Mesendoderm (in vitro differentiated cells): ENCODE measurements around the gene PSG2.
"Not testable (repeated sequence)": the region's sequence is repeated elsewhere in the genome, so short reads cannot be mapped to it uniquely, and the experiment has no call there.

Source experiments
- DNase-seq: peaks from one replicate; pipeline ENCODE4 v3.0.0; 2013
- H2AK5ac ChIP-seq: 2 replicates; pipeline ENCODE4 v1.6.1; 2013; ENCODE audit warnings: low read length, inconsistent platforms
- H2BK120ac ChIP-seq: 2 replicates; pipeline ENCODE4 v1.6.1; 2013; ENCODE audit warnings: low read depth, mild to moderate bottlenecking, low read length, moderate library complexity, mixed read lengths
- H2BK15ac ChIP-seq: replicated peaks from 2 replicates; pipeline ENCODE4 v1.6.1; 2013; ENCODE audit warnings: low read depth, mild to moderate bottlenecking, moderate library complexity
- H2BK5ac ChIP-seq: 2 replicates; pipeline ENCODE4 v1.6.1; 2013; ENCODE audit warnings: low read length, inconsistent platforms
- H3K18ac ChIP-seq: 2 replicates; pipeline ENCODE4 v1.6.1; 2013; ENCODE audit warnings: mild to moderate bottlenecking, low read length, mixed read lengths
- H3K23ac ChIP-seq: one replicate; pipeline ENCODE4 v1.6.1; 2013; ENCODE audit warnings: low read length
- H3K27ac ChIP-seq: 2 replicates; pipeline ENCODE4 v1.5.1; 2013; ENCODE audit warnings: low read depth, mild to moderate bottlenecking, inconsistent platforms, low read length, moderate library complexity
- H3K27me3 ChIP-seq: 2 replicates; pipeline ENCODE4 v1.6.1; 2013; ENCODE audit warnings: low read length, control low read depth, mild to moderate bottlenecking, inconsistent platforms; ENCODE audit not compliant: insufficient read depth, poor library complexity
- H3K36me3 ChIP-seq: 2 replicates; pipeline ENCODE4 v1.6.1; 2013; ENCODE audit warnings: low read length, inconsistent platforms; ENCODE audit not compliant: control insufficient read depth, insufficient read depth
- H3K4ac ChIP-seq: one replicate; pipeline ENCODE4 v1.6.1; 2013; ENCODE audit warnings: low read depth, mild to moderate bottlenecking, low read length, moderate library complexity
- H3K4me1 ChIP-seq: 2 replicates; pipeline ENCODE4 v1.6.1; 2013; ENCODE audit warnings: low read depth, low read length, inconsistent platforms; ENCODE audit not compliant: control insufficient read depth
- H3K4me2 ChIP-seq: 2 replicates; pipeline ENCODE4 v1.6.1; 2013; ENCODE audit warnings: low read length
- H3K4me3 ChIP-seq: 2 replicates; pipeline ENCODE4 v1.5.1; 2013; ENCODE audit warnings: mild to moderate bottlenecking, low read length
- H3K56ac ChIP-seq: one replicate; pipeline ENCODE4 v1.6.1; 2013; ENCODE audit warnings: low read length
- H3K79me1 ChIP-seq: 2 replicates; pipeline ENCODE4 v1.6.1; 2013; ENCODE audit warnings: low read length, inconsistent platforms
- H3K79me2 ChIP-seq: 2 replicates; pipeline ENCODE4 v1.6.1; 2013; ENCODE audit warnings: mild to moderate bottlenecking, low read length; ENCODE audit not compliant: control insufficient read depth, insufficient read depth
- H3K9ac ChIP-seq: 2 replicates; pipeline ENCODE4 v1.6.1; 2013; ENCODE audit warnings: low read length, inconsistent platforms
- H4K5ac ChIP-seq: one replicate; pipeline ENCODE4 v1.6.1; 2013; ENCODE audit warnings: low read length
- H4K8ac ChIP-seq: one replicate; pipeline ENCODE4 v1.6.1; 2013; ENCODE audit warnings: low read depth, mild to moderate bottlenecking, control low read depth, low read length, moderate library complexity
- WGBS: extraction: QIAGEN DNeasy Blood & Tissue Kit; methylation state at CpG from one replicate; pipeline ENCODE4 v1.1.7; 2013; ENCODE audit warnings: low lambda C conversion rate, missing lambda C conversion rate; ENCODE audit not compliant: insufficient coverage; ENCODE audit errors: extremely low coverage; 5-methylcytosine and 5-hydroxymethylcytosine counted together

The PSG2 gene

DNA sequence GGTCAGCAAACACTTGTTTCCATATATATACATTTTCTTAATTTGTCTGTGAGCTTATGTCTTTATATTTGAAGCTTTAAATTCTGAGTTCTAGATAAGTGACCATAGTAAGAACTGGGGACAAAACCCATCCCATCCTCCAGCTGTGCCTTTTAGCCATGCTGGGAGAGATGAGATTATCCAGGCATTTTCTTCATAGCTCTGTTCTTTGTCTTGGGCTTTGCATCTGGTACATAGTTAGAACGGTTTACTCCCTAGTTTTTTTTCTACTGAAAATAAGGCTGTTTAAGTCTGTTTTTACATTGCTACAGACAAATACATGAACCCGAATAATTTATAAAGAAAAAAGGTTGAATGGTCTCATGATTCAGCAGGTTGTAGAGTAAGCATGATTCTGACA, 35.9 kb downstream of the PSG2 start:
- H3K18ac ChIP-seq, H3K4ac ChIP-seq, H3K56ac ChIP-seq, H4K8ac ChIP-seq, H3K27ac ChIP-seq, H4K5ac ChIP-seq, H3K4me1 ChIP-seq, H3K4me2 ChIP-seq, H3K4me3 ChIP-seq, H3K79me2 ChIP-seq, H2BK15ac ChIP-seq, H3K23ac ChIP-seq, DNase-seq, H2BK120ac ChIP-seq, H2AK5ac ChIP-seq, H3K9ac ChIP-seq, H3K79me1 ChIP-seq, H3K36me3 ChIP-seq, H3K27me3 ChIP-seq, H2BK5ac ChIP-seq: not testable (repeated sequence)
- WGBS: no CpG with 5 or more reads among the region's 2 CpGs

DNA sequence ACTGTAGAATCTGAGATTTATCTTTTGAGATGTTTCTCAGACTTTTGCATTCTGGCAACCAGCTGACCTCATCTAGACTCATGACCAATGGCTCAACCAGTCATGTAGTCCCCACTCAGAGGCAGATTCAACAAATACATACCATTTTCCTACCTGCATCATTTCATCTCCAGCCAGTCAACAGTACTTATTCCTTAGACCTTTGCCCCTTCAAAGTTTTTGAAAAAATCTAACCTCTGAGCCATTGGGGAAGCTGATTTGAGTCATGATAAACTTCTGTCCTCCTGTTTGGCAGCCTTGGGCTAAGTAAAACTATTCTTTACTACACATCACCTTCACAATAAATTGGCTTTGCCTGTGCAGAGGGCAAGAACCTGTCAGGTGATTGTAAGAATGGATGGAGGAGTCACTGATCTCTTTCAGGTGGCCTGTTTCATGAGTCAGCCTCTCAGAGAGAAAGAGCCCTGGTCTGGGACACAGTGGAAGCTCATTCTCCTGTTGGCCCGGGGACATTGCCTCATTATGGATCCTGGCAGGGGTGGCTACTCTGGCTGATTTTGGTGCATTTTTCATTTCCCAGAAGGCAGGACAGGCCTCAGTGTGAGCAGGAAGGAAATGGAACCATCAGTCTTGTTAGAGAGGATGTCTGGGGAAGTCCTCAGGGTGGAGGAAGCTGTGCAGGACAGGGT, 38.9 kb downstream of the PSG2 start:
- not testable (repeated sequence) for H3K27me3 ChIP-seq, H3K4me3 ChIP-seq

DNA sequence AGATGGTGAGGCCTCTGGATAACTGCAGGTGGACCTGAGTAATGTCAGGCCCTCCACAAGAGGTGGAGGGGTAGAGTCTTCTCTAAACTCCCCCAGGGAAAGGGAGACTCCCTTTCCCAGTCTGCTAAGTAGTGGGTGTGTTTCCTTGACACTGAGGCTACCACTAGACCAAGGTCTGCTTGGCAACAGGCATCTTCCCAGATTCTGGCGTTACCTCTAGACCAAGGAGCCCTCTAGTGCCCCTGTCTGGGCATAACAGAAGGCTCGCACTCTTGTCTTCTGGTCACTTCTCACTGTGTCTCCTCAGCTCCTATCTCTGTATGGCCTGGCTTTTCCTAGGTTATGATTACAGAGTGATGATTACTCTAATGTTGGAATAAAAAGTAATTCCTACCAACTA, 50.9 kb downstream of the PSG2 start:
- H2BK15ac ChIP-seq, H3K56ac ChIP-seq, H3K79me2 ChIP-seq, H3K27me3 ChIP-seq, H3K4me2 ChIP-seq, H3K4ac ChIP-seq, DNase-seq, H3K9ac ChIP-seq, H4K8ac ChIP-seq, H2AK5ac ChIP-seq, H3K36me3 ChIP-seq, H3K4me3 ChIP-seq, H3K4me1 ChIP-seq, H4K5ac ChIP-seq, H2BK5ac ChIP-seq, H3K23ac ChIP-seq, H3K79me1 ChIP-seq, H3K18ac ChIP-seq, H2BK120ac ChIP-seq, H3K27ac ChIP-seq: not testable (repeated sequence)
- no CpG with 5 or more reads among the region's 2 CpGs for WGBS

More for the DNA sequence above, 38.9 kb downstream of the PSG2 start:
- H3K4ac ChIP-seq, H3K4me2 ChIP-seq, H4K8ac ChIP-seq, H3K79me1 ChIP-seq, H3K23ac ChIP-seq, H3K4me1 ChIP-seq, H2BK120ac ChIP-seq, H2BK5ac ChIP-seq, H3K18ac ChIP-seq, H2BK15ac ChIP-seq, H3K9ac ChIP-seq, H3K27ac ChIP-seq, H4K5ac ChIP-seq, H2AK5ac ChIP-seq, DNase-seq, H3K36me3 ChIP-seq, H3K56ac ChIP-seq, H3K79me2 ChIP-seq: not testable (repeated sequence)
- WGBS: no CpG with 5 or more reads among the region's 1 CpG

DNA sequence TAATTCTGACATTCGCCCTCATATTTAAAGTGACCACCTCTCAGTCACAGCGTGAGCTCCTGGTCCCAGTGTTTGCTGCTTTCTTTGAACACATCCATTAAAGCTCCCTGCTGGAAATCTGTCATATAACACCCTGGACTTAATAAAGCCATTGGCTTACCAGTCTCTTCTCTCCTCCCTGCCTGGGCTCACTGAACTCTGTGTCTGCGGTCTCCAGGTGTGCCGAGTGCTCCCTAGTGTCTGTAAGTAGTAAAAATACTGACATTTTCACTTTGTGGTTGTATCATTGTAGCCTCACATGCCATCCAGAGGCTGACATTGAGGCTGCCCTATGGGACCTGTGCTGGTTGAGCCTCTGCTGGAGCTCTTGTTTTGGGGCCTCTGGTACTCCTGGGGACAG, 53.6 kb downstream of the PSG2 start:
- no peaks in the 10 kb centered on the region for H3K4me1 ChIP-seq

DNA sequence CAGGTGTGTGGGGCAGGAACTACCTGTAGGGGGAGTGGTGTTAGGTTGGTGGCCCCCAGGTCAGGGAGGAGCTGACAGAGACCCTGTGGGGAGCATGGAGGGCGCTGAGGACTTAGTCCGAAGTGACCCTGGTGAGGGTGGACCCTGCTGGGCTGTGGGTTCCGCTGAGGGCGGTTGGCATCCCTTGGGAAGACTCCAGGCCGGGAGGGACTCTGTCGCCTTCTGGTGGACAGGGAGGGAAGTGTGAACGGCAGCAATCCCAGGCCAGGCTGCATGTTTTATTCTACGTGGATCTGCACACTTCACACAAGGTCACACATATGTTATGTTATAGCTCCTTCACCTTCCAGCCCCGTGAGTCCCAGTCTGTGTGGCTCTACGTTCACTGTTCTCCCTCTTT, 54.5 kb downstream of the PSG2 start:
- not testable (repeated sequence) for H4K5ac ChIP-seq, H2AK5ac ChIP-seq, H3K4me3 ChIP-seq, H3K56ac ChIP-seq, H3K4ac ChIP-seq, H3K4me2 ChIP-seq, H3K79me2 ChIP-seq, H3K79me1 ChIP-seq, H4K8ac ChIP-seq, H3K18ac ChIP-seq, H3K4me1 ChIP-seq, H3K23ac ChIP-seq, H3K36me3 ChIP-seq, H3K27me3 ChIP-seq, H3K27ac ChIP-seq, H3K9ac ChIP-seq, H2BK15ac ChIP-seq, DNase-seq, H2BK120ac ChIP-seq, H2BK5ac ChIP-seq
- WGBS: no CpG with 5 or more reads among the region's 10 CpGs

More for the DNA sequence above, 53.6 kb downstream of the PSG2 start:
- no peak overlapping the region for H2BK15ac ChIP-seq
- no peak overlapping the region for H4K8ac ChIP-seq
- no peaks in the 10 kb centered on the region for H3K27me3 ChIP-seq
- no peak overlapping the region for H3K27ac ChIP-seq
- no peak overlapping the region for H2AK5ac ChIP-seq
- H3K4ac ChIP-seq: no peak overlapping the region
- no CpG with 5 or more reads among the region's 4 CpGs for WGBS
- H2BK120ac ChIP-seq: no peak overlapping the region
- no peak overlapping the region for H3K23ac ChIP-seq
- no peak overlapping the region for H3K4me2 ChIP-seq
- H3K79me2 ChIP-seq: no peaks in the 10 kb centered on the region
- H4K5ac ChIP-seq: no peak overlapping the region
- H3K4me3 ChIP-seq: no peak overlapping the region
- H3K18ac ChIP-seq: no peak overlapping the region
- no peak overlapping the region for H3K56ac ChIP-seq
- H3K79me1 ChIP-seq: no peaks in the 10 kb centered on the region
- H2BK5ac ChIP-seq: no peak overlapping the region
- DNase-seq: no peak
- no peak overlapping the region for H3K9ac ChIP-seq
- no peaks in the 10 kb centered on the region for H3K36me3 ChIP-seq

DNA sequence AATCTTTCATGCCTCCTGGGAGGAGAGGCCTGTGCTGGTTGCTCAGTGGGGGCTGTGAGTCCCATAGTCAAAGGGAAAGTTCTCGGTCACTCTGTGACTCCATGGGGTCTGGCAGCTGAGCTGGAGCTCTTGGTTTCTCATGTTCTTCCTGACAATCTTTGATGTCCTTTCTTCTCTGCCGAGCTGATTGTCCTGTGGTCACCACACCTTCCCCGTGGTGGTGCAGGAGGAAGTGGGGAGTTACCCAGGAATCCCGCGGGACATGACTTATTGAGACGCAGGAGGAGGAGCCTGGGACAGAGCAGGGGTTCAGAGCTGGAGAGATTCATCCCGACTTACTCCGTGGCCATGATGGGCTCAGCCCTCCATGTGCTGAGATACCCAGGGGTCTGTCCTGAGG, 55.4 kb downstream of the PSG2 start:
- not testable (repeated sequence) for H3K27me3 ChIP-seq, H3K4me3 ChIP-seq, H2BK5ac ChIP-seq, H3K79me2 ChIP-seq, H2BK120ac ChIP-seq, H3K23ac ChIP-seq, H4K5ac ChIP-seq, H2BK15ac ChIP-seq, H3K36me3 ChIP-seq, H3K18ac ChIP-seq, H3K9ac ChIP-seq, H3K79me1 ChIP-seq, DNase-seq, H3K4ac ChIP-seq, H3K4me1 ChIP-seq, H3K4me2 ChIP-seq, H4K8ac ChIP-seq, H2AK5ac ChIP-seq, H3K27ac ChIP-seq, H3K56ac ChIP-seq
- WGBS: no CpG with 5 or more reads among the region's 8 CpGs
